Fibroblast of skin of scalp (primary cell): Measurements from ENCODE around the gene PLXNC1. TPM values are rescaled to one million over a fixed set of nuclear protein-coding genes. Genes with fewer than 3 reads are reported as not detected.

Source experiments
- DNase-seq: peaks from one replicate; pipeline ENCODE4 v3.0.0-alpha.2; 2013
- polyA plus RNA-seq, 2 experiments: library from polyadenylated mRNA; unstranded; fragments of 120-200 nt; gene quantifications; one replicate each; pipeline ENCODE4 v1.2.1, GENCODE V29; 2013; ENCODE audit not compliant: insufficient read length in 2 of 2

The PLXNC1 gene
- polyA plus RNA-seq (2013, experiment 1 of 2; ENCODE audit: insufficient read length) = 7.7 TPM
- 8.7 TPM for polyA plus RNA-seq (2013, experiment 2 of 2; ENCODE audit: insufficient read length)

DNA sequence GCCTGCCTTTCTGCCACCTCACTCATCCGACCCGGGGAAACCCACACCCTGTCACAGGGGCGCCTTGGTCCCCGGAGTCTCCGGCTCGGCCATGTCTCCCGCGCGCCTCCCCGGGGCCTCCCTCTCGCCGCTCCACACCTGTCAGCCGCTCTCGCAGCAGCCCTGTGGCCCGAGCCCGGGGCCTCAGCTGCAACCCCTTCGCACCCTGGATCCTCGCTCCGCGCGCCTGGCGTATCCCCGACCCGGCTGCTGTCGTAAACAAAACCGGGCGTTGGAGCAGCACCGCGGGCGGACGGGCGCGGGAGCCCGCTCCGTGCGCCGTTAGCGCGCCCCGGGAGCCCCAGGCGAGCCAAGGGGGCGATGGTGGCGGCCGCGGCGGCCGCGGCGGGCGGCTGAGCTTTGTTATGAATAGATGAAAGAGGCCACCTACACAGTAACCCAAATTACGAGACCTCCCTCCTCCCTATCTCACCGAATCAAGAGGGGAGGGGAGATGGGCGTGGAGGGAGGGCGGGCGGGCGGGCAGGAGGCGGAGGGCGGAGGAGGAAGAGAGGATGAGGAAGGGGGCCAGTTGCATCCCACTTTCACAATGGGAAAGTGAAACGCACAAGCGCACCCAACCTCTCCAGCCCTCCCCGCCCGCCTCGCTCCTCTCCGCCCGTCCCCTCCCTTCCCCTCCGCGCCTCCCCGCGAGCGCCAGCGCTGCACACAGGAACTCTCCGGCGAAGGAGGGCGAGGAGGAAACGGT, at the start of gene PLXNC1:
Gene PLXNC1 (plus strand): TSS at position 587 of the 748 bp plus-strand sequence. CDS start 395 bp downstream, outside the sequence.
- peak; percentile 63 for DNase-seq

DNA sequence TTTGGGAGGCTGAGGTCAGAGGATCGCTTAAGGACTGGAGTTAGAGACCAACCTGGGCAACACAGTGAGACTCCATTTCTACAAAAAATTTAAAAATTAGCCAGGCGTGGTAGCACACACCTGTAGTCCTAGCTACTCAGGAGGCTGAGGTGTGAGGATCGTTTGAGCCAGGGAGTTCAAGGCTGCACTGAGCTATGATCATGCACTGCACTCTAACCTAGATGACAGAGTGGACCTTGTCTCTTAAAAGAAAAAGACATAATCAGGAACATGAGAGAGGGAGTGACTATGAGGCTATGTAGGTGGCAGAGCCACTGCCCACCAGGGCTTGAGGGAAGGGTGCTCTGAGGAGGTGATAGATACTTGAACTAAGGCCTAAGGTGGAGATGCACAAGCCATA, 49.2 kb upstream of the PLXNC1 start:
- DNase-seq = no peak

DNA sequence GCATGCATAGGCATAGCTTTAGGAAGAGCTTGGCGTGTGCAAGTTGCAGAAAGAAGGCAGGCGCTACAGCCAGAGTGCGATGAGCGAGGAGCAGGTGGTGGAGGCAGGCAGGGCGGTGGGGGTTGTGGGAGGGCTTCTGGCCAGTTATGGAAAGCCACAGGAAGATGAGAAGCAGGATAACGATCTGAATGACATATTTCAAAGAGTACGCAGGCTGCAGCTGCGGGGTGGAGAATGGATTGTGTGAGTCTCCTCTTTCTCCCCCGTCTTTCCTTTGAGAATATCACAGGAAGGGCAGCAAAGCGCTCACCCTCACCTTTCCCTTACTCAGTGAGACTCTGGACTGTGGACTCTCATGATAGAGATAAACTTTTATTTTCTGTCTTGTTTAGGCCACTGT, 48.7 kb upstream of the PLXNC1 start:
- DNase-seq = peak; percentile 69

DNA sequence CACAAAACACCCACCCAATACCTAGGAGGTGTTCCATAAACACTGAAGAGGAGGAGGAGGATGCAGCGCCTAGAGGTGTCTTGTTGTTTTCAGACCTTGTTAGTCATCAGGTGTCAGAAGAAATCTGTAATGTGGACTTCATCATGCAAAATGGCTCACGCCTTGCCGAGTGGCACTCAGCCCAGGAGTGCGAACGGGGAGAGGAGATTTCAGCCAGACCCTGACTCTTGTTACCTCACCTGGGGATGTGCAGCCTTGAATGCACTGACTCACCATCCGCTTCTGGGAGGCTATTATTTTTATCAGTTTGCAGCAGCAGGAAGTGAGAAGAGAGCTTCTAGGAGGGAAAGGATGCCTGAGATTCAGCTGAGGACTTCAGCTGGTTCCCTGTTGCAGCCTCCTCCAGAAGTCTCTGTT, 48.2 kb upstream of the PLXNC1 start:
- peak; percentile 41 for DNase-seq

DNA sequence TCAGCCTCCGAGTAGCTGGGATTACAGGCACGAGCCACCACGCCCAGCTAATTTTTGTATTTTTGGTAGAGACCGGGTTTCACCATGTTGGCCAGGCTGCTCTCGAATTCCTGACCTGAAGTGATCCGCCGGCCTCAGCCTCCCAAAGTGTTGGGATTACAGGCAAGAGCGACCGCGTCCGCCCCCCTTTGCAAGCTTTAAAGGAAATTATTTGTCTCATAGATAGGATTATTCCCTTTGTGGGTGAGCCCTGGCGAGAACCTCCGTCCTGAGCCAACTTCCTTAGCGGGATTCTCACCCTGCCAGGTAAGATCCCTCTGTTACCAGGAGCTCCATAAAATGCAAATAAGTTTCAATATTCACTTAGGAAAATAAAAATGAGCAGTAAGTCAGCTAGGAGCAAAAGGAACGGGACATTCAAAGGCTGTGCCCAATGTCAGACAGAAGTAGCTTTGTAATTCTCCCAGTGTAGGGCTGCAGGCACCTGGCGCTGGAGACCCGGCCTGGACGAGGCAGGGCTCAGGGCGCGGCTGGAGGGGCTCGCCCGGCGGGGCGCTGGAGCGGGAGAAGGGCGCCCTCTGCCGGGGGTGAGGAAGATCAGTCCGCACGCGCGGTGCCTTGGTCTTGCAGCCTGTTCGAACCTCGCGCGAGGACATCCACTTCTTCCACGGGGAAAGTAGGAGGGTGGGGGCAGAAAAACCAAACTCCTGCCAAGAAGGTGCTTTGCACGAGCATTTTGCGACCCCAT, 47.2 kb upstream of the PLXNC1 start:
- DNase-seq = peak; percentile 72

DNA sequence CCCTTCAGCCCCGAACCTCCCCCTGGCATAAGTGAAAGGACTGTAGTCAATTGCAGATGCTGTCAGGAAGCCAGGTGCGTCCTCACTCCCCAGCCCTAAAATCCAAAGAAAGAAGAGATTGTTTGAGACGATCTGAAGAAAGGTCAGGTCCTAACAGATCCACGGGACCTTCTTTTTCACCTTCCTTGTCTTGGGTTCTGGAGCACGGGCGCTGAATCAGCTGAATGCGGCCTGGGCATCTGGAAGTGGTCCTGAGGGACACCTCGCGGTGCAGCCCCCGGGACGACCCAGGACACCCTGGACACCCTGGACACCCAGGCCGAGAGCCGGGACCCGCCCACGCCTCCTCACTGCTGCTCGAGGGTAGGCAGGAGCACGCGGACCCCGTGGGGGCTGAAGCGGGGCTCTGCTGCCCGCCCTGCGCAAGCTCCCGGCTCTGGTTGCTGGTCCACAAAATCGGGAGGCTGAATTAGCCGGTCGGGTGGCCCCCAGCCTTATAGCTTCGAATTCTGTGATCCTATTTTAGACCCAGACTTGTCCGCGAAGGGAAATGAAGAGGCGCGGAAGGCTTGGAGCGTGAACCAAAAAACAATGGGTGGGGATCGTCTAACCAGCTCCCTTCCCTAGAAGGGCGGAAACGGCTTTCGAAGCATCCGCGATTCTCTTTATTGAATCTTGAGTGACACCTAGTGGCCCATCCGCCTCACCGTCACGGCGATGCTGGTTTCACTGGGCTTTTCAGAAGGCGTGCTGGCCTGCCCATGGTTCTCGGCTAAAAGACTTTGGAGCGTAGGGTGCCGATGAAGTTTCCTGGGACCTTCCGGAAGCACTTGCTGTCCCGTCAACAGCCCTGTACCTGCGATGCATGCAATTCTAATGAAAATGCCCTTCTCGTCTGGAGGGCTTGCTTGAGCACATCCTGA, 46.4 kb upstream of the PLXNC1 start:
- peak; percentile 86 for DNase-seq

DNA sequence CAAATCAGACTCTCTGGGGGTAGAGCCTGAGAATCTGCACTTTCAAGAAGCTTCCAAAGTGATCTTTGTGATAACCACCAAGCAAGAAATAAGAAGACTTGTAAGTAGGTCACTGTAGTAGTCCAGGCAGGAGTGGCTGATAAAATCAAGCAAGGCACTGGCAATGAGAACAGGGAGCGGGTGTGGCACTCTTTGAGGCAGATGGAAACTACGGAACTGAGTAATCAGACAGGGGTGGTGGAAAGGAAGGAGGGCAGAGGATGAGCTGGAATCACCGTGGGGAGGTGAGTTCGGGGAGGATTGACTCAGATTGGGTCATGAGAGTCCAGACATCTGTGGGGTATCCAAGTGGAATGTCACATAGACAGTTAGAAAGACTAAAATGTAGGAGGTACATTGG, 44.4 kb upstream of the PLXNC1 start:
- DNase-seq = no peak

DNA sequence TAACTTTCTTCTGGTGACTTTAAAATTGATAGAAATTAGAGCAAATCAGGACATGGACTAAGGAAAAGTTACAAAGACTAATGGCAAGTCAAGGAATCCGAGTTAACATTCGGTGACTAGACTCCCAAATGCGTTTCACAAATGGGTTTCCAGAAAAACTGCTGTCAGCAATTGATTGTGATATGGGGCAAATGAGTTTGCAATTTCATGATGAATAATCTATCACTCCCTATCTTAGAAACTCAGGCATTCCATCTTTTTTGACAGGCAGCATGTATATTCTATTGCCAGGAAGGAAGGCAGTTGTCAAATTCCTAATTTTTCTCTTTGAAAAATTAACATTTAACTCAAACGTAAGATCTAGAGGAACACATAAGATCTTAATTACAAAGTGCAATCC, 40.5 kb upstream of the PLXNC1 start:
- no peak for DNase-seq

DNA sequence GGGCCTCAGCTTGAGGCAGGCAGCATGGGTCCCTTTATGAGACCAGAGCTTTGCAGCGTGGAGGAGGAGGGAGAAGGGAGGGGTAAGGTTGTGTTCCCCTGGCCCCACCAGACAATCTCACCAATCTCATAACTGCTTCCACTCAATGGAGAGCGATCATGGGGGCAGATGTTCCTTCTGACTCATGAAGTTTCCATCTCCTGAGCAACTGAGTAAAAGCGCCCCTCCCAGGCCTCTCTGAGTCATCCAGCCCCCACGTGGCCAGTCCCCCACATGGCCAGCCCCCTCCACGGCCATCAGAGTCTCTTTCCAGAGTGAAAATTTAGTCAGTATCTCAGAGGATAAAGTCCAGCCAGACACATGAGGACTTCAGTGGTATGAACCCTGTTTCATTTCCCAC, 39.2 kb upstream of the PLXNC1 start:
- DNase-seq = peak; percentile 56

DNA sequence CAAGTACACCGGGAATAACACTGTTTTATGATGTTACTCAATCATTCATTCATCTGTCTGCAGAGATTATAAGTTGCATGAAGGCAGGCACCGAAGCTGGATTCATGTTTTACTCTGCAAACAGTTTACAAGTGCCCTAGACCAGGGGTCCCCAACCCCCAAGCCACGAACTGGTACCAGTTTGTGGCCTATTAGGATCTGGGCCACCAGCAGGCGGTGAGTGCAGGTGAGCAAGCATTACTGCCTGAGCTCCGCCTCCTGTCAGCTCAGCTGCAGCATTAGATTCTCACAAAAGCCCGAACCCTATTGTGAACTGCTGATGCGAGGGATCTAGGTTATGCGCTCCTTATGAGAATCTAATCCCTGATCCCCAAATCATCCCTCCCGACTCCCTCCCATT, 38.1 kb upstream of the PLXNC1 start:
- DNase-seq = no peak

DNA sequence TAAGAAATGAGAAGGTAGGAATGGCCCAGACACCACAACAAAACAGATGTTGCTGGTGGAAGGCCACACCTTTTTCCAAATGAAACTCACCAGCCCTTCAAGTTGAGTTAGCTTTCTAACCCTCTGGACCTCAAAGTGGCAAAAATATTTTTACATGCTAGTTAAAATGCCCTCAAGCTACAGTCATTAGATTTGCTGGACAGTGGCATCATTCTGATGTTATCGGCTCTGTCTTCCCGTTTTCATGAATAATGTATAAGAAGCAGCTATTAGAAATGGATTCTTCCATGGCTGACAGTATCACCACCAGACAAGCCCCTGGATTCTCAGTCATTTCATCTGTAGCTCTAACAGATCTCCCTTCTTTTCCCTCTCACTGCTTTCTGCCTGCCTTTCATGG, 37.1 kb upstream of the PLXNC1 start:
- no peak for DNase-seq

DNA sequence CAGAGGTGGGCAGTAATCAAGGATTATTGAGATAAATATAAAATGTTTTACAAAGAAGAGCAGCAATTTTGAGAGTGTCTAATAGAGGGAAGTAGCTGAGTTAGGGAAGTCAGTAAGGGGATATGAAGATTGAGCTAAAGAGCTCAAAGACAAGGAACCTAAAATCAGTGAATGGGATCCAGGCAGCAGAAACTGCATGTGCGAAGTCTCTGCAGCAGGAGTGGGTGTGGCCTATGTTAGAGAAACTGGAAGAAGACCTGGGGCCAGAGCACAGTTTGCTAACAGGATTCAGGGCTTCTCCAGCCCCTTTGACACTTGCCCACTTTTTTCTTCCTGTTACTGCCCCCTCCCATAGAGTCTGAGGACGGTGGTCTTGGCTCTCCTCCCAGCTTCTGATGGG, 36.3 kb upstream of the PLXNC1 start:
- DNase-seq = no peak

DNA sequence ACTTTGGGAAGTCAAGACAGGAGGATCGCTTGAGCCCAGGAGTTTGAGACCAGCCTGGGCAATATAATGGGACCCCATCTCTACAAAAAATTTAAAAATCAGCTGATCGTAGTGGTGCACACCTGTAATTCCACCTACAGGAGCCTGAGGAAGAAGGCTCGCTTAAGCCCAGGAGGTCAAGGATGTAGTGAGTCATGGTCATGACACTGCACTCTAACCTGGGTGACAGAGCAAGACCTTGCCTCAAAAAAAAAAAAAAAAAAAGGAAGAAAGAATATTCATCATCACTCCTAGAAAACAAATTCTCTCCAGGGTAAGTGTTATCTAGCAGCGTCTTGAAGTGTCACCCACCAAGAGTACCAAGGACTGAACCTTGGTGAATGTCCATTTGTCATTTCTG, 34.2 kb upstream of the PLXNC1 start:
- no peak for DNase-seq

DNA sequence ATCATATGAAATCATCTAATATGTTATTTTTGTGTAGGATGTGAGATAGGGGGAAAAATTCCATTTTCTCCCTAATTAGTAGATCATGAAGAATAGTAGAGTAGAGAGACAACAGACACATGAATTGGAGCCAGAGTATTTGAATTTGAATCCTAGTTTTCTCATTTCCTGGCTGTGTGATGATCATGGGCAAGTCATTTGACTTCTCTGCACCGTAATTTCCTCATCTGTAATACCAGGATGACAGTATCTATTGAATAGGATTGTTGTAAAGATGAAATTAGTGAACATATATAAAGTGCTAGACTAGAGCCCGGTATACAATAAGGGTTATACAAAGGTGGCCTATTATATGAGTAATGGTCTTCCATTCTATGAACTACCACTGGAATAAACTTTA, 32.2 kb upstream of the PLXNC1 start:
- no peak for DNase-seq

DNA sequence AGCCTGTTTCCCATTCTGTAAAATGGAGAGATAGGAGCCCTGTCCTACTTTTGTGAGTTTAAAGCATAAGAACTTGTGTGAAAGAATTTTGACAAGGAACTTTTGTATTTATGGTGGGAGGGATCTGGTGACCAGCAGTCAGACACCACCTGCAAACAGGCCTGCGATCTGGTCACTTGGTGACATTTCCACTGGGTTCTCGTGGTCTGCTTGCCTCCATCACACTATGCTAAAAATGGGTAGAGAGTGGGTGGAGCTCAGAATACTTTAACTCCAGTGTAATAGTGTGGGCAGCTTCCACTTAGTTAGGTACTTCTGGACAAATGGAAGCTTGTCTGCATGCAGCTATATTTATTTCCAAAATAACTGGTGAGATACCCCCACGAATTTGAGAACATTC, 26.5 kb upstream of the PLXNC1 start:
- no peak for DNase-seq

DNA sequence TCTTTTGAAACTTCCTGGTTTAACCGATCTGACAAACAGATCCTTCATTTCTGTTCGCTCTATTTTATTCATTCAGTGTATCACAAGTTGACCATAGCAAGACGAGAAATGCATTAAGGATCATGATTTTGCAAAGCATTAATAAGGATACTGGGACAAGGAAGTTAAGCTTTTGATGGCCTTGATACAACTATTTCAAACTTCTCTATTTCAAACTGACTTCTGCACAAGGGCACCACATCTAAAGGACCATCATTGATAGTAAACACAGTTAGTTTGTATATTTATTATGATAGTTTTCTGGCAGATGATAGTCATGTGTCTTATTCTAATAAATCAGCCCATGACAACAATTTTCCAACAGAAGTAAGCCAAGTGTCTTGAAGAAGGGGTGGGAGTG, 25.8 kb upstream of the PLXNC1 start:
- no peak for DNase-seq

DNA sequence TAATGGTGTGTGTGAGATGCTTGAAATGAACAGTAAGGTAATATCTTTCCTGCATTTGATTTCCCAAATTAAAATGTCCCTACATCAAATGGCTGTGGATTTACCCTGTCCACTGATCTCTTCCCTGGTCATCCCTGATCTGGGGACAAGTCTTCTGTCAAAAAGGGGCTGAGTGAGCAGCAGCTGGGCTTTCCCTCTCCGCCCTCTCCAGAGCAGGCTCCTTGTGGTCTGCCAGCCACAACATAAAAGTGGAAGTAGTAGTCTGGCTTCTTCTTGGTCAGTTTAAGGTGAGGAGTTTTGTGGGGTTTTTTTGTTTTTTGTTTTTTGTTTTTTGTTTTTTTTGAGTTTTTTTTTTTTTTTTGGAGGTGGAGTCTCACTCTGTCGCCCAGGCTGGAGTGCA, 25.2 kb upstream of the PLXNC1 start:
- no peak for DNase-seq

DNA sequence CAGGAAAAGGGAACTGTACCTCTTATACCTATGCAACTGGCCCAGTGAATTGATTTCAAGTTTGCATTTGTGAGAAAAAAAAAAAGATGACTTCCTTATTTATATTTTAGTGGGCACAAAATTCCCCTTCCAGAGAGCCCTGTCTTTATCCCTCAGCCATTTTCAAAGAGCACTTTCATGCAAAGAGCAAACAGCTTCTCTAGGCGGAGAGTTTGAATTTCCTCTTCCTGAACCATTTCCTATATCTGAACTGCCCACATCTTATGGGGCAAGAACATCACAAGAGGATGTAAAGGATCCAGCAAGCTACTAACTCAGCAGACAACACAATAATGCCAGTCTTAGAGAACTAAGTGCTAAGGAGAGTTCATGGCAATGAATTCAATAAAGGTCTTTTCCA, 22.3 kb upstream of the PLXNC1 start:
- DNase-seq = no peak

DNA sequence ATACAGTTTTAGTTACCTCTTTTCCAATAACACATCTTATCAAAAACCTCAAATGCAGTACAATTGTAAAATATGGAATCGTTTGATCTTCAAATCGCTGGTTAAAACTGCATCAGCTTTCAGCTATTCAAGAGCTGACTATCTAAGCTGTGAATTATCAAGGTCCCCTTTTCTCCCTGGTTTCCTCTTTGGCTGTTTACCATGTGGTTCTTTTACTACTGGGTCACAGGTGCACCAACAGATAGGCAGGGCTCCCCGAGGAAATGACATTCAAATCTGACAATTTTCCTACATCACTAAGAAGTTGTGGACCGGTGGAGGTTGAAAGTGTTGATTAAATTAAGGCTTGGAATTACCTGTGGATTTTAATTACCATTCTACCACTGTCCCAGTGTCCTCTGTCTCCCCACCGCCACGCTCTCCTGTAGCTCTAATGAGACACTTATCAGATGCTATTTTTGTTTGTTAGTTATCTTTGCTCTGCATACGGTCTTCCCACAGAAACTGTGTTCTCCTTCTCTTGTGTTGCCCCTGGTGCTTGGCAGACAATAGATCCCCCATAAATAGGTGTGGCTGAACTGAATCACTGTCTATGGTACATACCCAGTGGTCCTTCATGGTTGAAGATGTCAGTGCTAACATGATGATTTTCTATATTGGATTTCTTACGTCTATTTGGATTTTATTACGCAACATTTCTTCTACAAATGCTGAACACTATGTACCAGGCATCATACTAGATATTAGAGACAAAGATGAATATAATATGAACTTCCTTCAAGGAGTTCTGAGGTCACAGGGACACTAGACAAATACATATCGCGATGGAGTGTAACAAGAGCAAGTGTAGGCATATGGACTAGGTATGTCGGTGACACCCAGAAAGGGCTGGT, 20.9 kb upstream of the PLXNC1 start:
- no peak for DNase-seq

DNA sequence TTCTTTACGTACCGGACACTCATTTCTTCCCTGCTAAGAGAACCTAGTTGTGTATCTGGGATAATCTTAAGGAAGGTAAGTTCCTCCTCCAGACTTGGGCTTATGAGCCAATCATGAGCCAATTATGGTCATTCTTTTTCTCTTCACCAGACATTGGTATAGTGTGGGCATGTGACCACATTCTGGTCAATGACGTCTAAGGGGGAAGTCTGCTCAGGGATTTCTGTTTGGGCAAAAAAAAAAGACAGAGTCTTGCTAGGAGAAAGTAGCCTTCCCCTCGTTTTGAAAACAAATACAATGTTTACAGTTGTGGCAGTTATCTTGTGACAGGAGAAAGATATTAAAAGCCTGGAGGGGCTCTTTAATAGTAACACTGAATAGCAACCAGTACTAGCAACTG, 20.1 kb upstream of the PLXNC1 start:
- no peak for DNase-seq

DNA sequence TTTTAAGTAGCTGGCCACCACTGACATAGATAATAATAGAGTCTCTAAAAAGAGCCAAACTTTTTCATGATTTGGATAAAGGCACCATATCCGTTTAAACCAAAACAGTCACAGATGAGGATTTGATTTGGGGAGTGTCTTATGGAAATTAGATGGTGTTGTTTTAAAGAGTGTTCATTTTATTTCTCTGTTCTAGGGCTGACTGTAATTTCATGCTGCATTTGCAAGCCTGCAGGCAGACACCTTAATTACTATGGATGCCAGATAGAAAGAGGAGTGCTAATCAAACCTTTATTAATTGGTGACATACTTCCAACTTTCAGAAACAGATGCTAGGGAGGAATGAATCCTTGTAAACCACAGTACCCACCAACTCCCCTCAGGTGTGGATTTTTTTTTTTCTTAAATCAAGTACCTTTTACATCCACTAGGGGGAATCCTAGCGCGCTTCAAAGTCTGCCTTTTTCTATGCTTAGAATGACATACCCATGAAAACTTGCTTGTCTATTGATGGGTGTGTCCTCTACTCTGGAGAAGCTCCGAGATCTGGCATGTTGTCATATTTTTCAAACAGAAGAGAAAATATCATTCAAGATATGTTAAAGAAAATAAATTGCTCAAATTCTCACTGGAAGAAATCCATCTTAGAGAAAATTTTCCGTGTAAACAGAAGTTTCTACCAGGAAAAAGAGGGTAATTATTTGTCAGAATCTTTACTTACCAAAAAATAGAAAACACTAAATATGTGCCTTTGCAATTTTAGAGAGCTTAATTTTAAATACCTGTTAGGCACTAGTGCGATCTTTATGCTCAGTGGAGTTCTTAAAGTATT, 14.2 kb upstream of the PLXNC1 start:
- peak; percentile 71 for DNase-seq
